Stimulated activated CD4-positive, alpha-beta T cell treated with anti-CD3 and anti-CD28 coated beads, Interleukin-1b, Interleukin-23, amount 100 ng/mL, for 24 hours (primary cell): ENCODE measurements around the gene NIPSNAP2.
"Not testable (repeated sequence)": the region's sequence is repeated elsewhere in the genome, so short reads cannot be mapped to it uniquely, and the experiment has no call there.

ENCODE experiments used
- DNase-seq, 4 experiments: peaks; one replicate each; pipeline ENCODE4 v3.0.0-alpha.2; 2020; ENCODE audit warnings: low read depth in 4 of 4, low spot score in 1 of 4

The NIPSNAP2 gene

DNA sequence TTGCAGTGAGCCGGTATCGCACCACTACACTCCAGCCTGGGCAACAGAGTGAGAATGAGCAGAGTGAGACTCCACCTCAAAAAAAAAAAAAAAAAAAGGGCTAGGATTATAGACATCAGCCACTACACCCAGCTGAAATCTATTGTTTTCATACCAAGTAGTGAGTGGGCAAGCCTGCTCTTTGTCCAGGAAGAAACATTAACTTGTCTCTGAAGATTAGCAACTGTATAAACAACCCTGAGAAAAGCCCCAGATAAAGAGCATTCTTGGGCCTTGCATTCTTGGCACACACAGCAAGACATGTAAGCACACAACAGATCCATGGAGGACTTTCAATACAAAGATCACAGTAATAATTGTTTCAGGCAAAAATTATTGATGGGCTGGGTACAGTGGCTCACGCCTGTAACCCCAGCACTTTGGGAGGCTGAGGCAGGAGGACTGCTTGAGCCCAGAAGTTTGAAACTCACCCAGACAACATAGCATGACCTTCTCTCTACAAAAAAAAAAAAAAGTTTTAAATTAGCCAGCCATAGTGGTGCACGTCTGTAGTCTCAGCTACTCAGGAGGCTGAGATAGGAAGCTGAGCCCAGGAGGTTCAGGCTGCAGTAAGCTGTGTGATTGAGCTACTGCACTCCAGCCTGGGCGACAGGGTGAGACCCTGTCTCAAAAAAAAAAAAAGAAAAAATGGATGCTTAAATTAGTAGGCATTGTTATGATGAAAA is 82.5 kb downstream of the NIPSNAP2 start:
- no peak for DNase-seq

DNA sequence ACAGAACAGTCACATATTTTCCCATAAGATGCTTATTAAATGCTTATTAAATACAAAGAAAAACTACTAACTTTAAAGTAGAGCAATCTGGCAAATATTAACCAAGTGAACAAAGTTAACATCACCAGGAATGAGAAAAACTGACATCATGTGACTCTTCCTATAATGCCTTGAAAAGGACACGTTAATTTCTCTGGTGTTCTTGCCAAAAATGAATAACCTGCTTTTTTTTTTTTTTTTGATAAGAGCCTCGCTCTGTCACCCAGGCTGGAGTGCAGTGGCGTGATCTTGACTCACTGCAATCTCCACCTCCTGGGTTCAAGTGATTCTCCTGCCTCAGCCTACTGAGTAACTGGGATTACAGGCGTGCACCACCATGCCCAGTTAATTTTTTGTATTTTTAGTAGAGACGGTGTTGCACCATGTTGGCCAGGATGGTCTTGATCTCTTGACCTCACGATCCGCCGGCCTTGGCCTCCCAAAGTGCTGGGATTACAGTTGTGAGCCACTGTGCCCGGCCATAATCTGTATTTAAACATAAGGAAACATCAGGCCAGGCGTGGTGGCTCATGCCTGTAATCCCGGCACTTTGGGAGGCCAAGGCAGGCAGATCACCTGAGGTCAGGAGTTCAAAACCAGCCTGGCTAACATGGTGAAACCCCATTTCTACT is 83.2 kb downstream of the NIPSNAP2 start:
- DNase-seq: not testable (repeated sequence)

DNA sequence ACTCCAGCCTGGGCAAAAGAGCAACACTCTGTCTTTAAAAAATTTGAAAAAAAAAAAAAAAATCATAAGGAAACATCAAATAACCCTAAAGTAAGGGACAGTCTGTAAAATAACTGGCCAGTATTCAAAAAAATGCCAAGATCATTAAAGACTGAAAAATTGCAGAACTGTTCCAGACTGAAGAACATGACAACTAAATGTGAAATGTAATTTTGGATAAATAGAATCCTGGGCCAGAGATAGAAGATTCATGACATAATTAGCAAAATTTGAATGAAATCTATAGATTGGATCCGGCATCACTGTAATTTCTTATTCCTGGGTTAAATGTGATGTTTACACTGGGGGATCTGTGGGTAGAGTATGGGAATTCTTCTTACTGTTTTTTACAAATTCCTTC is 83.9 kb downstream of the NIPSNAP2 start:
- no peak for DNase-seq

DNA sequence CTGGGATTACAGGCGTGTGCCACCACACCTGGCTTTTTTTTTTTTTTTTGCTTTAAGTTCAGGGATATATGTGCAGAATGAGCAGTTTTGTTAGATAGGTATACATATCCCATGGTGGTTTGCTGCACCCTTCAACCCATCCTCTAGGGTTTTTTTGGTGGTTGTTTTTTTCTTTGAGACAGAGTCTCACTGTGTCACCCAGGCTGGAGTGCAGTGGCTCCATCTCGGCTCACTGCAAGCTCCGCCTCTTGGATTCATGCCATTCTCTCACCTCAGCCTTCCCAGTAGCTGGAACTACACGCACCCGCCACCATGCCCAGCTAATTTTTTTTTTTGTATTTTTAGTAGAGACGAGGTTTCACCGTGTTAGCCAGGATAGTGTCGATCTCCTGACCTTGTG is 84.4 kb downstream of the NIPSNAP2 start:
- not testable (repeated sequence) for DNase-seq
